PC-3 (cell line): ENCODE data around the gene SAMD8.

Experiments
- CTCF ChIP-seq: fragments of 300-600 bp; sonication (generic); conservative IDR thresholded peaks from 2 replicates; pipeline ENCODE4 v1.5.1; 2017; ENCODE audit warnings: antibody characterized with exemption, low read depth, mild to moderate bottlenecking, low read length
- EZH2 ChIP-seq: fragments of 300-600 bp; sonication (generic); IDR thresholded peaks from one replicate; pipeline ENCODE4 v1.6.1; 2017; ENCODE audit warnings: antibody characterized with exemption, mild to moderate bottlenecking, low read length; ENCODE audit not compliant: unreplicated experiment
- EZH2phosphoT487 ChIP-seq: fragments of 300-600 bp; sonication (generic); IDR thresholded peaks from 2 replicates; pipeline ENCODE4 v1.6.1; 2018; ENCODE audit warnings: mild to moderate bottlenecking, antibody characterized with exemption, low read length, borderline replicate concordance

- no peak for TF ChIP-seq CTCF
- no peak for TF ChIP-seq EZH2
- TF ChIP-seq EZH2phosphoT487, result no peak
Observed at GRCh38 chr10:75201793-75202307, 90.4 kb downstream of the SAMD8 start.
